Inflammatory macrophage treated with lipopolysaccharide for 1 hour (primary cell): ENCODE results near the gene ADAM30.

Source experiments
- DNase-seq, 2 donors: peaks; one replicate each; pipeline ENCODE4 v3.0.0-alpha.2; 2020 to 2022

The ADAM30 gene

GRCh38 chr1:119906927-119907652 lies 10.8 kb upstream of the ADAM30 start:
- DNase-seq, result no peak

GRCh38 chr1:119903443-119903835 lies 7.1 kb upstream of the ADAM30 start:
- DNase-seq, result no peak

GRCh38 chr1:119902775-119903442 lies 6.6 kb upstream of the ADAM30 start:
- DNase-seq, result no peak

GRCh38 chr1:119898981-119899720 lies 2.8 kb upstream of the ADAM30 start:
- no peak for DNase-seq

GRCh38 chr1:119898530-119898929 lies 2.2 kb upstream of the ADAM30 start:
- DNase-seq, result no peak

- DNase-seq, result no peak
Observed at GRCh38 chr1:119895102-119895501, 1.2 kb downstream of the ADAM30 start.

GRCh38 chr1:119893827-119894700 lies 2.3 kb downstream of the ADAM30 start:
- no peak for DNase-seq

- no peak for DNase-seq
Observed at GRCh38 chr1:119893238-119893791, 3.0 kb downstream of the ADAM30 start.

GRCh38 chr1:119891386-119891785 lies 4.9 kb downstream of the ADAM30 start:
- no peak for DNase-seq

GRCh38 chr1:119888476-119888875 lies 7.8 kb downstream of the ADAM30 start:
- DNase-seq, result no peak

- DNase-seq, result no peak
Observed at GRCh38 chr1:119887427-119887826, 8.9 kb downstream of the ADAM30 start.

- peak; percentile 9 to 62 for DNase-seq
Observed at GRCh38 chr1:119885903-119886783, 10.2 kb downstream of the ADAM30 start.

- no peak for DNase-seq
Observed at GRCh38 chr1:119884711-119885110, 11.6 kb downstream of the ADAM30 start.

- DNase-seq, result peak; percentile 19 to 29
Observed at GRCh38 chr1:119883826-119884225, 12.5 kb downstream of the ADAM30 start.

- DNase-seq, result peak; percentile 49 to 58
Observed at GRCh38 chr1:119882132-119883049, 13.9 kb downstream of the ADAM30 start.

- no peak for DNase-seq
Observed at GRCh38 chr1:119879510-119880434, 16.5 kb downstream of the ADAM30 start.

- no peak for DNase-seq
Observed at GRCh38 chr1:119878171-119878570, 18.1 kb downstream of the ADAM30 start.

GRCh38 chr1:119874186-119874585 lies 22.1 kb downstream of the ADAM30 start:
- no peak for DNase-seq
